IPS-NIHi11 (cell line): ENCODE results near the gene DENND5A.
A peak's percentile ranks its signal among the peaks of the same experiment; 100 is the strongest.

Source experiments
- DNase-seq: peaks from one replicate; pipeline ENCODE4 v3.0.0; 2012; ENCODE audit warnings: mixed read lengths, low spot score

Gene DENND5A

DNA sequence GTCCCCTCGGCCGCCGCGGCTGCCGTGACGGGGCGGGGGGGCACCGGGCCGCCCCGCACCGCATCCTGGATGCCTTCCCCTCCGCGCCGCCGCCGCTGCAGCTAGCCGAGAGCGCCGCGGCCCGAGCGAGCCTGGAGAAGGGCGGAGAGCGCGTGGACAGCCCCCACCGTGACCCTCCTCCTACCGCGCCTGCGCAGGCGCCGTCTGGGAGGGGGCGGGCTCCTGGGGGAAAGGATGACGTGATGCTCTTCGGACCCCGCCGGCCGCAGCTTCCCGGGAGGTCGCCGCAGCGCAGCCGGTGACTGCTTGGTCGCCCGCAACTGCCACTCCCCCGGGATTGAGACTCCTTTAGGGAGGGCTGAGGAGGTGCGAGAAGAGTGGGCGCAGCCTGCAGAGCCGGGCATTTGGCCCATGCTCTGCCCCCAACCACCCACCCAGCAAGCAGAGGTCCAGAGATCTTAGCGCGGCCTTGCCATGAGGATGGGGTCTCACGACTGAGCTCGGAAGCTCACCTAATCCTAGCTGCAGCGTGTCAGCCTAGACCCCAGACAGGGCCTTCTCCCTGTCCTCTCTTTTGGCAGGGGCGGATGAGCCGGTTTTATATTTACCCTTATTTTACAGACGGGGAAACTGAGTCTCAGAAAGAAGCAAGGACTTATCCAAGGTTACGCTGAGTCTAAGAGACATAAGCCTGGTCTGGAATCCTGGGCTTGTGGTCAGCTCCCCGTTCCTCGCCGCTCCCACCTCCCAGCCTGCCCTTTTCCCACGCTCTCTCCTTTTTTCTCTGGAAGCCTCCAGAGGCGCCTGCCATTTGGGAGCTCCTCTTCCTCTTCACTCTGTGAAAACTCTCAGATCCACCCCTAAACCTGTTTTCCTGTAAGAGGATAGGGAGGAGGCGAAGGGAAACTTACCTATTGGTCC lies at the start of gene DENND5A:
Gene DENND5A (minus strand): TSS at position 140 of the 921 bp plus-strand sequence. CDS start 281 bp downstream, outside the sequence.
- DNase-seq, result peak; percentile 99

DNA sequence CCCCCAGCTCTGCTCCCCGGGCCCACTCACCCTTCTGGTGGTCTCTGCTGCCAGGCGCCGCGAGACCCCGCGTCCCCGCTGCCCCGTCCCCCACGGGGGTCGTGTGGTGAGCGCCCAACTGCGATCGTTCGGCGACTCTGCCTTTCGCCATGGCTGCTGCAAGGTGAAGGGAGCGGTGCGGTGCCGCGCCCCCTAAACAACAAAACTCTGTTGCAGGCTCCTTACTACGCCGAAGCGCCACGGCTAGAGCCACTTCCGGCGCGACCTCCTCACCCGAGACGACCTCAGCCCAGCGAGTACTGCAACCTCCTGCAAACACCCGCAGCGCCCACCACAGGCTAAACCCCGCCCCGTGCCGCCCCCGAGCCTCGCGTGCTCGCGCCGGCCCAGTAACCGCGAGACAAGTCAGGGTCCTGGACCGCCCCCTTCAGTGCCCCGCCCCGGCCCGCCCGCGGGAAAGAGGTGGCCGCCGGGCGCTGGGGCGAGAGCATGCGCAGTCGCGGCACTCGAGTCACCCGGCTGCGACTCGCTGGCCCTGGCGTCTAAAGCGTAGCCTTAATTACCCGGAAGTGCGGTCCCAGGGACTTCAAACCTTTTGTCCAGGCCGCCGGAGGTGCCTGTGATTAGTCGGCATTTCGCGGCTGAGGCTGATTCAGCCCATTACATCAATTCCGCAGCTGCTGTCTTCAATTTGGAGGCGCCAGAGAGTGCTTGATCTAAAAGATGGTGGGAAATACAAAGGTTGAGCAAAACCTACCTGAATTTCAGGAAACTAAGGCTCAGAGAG lies 49.3 kb upstream of the DENND5A start, which contains the start of gene TMEM41B:
Gene TMEM41B (minus strand): TSS at position 303 of the 787 bp plus-strand sequence. CDS start 152 bp downstream, at position 151.
- DNase-seq, result peak; percentile 99

DNA sequence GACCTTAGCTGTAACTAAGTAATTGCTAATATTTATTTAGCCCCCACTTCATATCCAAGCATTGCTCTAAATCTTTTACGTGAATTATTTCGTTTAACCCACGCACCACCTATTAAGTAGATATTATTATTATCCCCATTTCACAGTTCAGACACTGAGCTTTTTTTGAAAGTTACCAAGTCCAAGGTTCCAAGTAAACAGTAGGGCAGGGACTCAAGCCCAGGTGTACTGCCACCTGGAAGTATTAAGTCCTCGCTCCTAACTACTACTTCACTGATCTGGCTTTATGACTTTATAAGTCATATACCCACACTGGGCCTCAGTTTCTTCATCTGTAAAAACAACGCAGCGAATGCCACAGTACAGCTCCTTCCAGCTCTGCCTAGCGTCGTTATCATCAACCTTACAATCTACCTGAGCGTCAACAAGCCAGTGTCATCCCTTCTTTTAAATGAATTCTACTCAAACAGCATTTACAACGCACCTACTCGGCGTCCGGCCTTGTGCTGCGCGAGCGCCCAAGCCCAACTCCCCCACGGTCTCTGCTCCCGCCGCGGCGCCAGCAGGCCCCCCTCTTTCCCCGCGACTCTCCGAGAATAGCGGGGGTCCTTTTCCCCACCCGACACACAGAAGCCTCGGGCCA lies 48.6 kb upstream of the DENND5A start:
- no peak for DNase-seq

DNA sequence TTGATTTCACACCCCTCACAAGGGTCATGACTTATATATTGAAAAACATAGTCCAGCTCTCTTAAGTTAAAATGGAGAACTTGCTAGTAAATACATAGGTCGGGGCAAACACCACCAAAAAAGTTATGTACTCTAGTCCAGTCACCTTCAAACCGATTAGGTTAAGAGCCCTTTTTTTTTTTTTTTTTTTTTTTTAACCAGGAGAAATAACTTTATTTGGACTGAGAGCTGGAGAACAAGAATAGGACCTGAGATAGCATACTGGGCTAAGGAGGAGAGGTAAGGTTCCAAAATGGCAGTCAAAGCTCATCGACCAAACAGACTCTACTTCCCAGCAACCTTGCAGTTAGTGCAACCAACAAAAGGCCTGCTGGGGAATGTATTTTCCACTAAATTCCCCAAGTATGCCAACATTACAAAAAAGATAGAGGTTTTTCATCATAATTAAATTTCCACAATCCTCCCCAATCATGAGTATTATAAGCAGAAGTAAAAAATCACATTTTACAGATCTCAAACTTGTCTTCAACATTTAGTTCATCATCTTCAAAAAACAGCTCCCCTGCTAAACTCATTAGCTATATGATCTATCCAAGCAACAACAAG lies 45.4 kb upstream of the DENND5A start:
- DNase-seq, result no peak

DNA sequence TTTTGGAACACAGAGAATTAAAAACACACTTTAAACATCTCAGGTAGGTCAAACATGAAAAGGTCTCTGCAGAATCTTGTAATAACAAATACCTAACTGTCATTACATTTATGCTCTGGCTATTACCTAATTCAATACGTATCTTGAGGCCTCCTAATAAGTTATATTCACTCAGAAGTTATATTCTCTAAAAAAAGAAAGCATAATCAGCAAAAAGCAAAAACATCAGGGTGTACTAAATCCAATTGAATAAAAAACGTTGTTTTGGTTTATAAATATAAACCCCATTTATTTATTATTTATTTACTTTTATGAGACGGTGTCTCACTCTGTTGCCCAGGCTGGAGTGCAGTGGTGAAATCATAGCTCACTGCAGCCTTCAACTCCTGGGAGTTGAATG lies 39.0 kb upstream of the DENND5A start:
- DNase-seq, result no peak

DNA sequence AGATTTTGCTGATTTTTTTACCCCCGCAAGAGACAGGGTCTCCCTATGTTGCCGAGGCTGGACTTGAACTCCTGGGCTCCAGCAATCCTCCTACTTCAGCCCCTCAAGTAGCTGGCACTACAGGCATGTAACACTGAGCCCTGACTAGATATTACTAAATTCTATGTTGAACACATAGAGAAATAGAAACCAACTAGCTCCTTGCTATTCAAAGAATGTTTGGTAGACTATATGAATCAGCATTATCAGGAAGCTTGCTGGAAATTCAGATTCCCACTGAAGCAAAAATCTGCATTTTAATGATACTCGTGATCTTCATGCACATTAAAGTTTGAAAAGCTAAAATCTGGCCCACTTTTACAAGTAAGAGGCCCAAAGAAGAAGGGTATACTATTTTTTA lies 37.3 kb upstream of the DENND5A start:
- no peak for DNase-seq

DNA sequence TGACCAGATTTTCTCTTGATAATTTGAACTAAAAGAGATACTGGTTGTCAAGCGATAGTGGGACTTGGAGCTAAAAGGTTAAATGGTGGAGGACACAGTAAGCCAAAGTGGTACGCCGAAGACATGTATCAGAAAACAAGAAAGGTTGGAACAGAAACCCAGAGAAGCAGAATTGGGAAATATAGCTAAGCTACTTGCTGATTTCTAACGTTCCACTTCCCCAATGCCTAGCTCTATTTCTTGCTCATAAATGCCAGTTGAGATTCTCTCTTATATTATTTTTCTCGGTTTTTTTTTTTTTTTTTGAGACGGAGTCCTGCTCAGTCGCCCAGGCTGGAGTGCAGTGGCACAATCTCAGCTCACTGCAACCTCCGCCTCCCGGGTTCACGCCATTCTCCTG lies 36.6 kb upstream of the DENND5A start:
- DNase-seq, result no peak

DNA sequence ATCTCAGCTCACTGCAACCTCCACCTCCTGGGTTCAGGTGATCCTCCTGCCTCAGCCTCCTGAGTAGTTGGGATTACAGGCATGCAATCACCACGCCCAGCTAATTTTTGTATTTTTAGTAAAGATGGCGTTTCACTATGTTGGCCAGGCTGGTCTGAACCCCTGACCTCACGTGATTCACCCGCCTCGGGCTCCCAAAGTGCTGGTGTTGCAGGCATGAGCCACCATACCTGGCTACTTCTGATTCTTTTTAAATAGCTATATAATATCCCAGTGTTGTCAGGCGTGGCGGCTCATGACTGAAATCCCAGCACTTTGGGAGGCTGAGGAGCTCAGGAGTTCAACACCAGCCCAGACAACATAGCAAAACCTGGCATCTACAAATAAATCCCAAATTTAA lies 28.5 kb upstream of the DENND5A start:
- no peak for DNase-seq

DNA sequence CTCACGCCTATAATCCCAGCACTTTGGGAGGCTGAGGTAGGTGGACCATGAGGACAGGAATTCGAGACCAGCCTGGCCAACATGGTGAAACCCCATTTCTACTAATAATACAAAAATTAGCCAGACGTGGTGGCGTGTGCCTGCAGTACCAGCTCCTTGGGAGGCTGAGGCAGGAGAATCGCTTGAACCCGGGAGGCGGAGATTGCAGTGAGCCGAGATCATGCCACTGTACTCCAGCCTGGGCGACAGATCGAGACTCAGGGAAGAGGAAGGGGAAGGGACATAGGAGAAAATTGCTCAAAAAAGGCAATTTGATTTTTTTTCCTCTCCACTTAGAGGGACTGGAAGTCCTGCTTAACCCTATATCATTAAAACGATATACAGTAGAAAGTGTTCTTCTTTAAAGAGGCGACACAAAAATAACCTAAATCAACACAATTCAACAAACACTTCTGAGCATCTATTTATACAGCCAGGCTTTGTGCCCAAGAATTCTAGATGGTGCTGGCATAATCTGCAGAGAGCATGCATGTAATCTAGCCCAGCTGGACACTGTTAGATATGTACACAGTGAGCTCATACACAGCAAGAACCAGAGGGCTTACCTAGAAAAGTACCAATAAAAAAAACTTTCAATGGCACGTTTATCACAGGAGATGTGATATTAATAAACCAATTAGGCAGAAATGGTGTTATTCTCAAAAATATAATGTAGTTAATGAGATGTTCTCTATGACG lies 20.9 kb upstream of the DENND5A start:
- no peak for DNase-seq

DNA sequence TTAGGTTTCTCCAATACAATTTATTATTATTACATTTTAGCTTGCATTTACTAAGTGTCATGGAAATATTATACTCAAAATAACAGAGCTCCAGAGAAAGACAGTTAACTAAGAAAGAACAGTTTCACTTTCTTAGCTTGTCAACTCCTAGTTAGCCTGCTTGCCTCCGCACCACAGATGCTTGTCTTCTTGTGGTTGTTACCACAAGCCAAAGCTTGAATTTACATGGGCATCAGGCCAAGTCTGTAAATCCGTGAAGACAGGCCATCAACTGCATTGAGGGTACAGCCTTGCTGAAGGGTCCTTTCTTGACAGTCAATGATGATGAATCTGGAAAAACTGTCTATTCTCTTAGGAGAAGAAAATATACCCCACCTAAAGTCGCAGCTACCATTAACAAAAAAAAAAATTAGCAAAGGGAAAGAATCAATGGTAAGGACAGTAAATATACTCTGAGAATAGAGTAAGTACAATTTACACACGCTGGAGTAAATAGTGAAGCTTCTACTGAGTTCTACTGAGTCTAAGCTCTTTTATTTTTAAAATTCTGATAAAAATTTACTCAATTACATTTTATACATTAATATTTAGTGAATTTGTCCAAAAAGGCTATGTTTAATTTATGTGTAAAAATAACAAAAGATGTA lies 15.6 kb upstream of the DENND5A start:
- no peak for DNase-seq

DNA sequence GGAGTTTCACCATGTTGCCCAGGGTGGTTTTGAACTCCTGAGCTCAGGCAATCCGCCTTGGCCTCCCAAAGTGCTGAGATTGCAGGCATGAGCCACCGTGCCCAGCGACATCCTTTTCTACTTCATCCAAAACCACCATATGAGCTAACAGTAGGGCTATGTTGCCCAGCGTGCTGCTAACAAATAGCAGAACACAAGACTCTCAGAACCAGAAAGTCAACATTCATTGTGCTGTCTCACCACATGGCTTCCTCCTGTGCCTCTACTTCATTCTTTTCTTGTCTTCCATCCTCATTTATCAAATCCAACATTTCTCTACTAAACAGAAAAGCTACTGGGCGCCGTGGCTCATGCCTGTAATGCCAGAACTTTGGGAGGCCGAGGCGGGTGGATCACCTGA lies 12.0 kb upstream of the DENND5A start:
- DNase-seq, result no peak

DNA sequence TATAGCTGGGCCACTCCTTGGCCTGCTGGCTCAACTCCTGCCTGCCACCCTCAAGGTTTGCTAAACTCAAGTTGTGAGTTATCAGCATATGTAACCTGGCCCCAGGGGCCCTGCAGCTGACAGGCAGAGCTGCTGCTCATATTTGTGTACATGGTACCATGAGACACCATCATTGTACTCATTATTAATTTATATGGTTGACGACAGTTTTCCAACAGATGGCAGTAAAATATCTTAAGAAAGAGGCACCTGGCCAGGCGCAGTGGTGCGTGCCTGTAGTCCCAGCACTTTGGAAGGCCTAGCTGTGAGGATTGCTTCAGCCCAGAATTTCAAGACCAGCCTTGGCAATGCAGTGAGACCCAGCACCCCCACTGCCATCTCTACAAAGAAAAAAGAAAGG lies 11.4 kb upstream of the DENND5A start:
- DNase-seq, result no peak

DNA sequence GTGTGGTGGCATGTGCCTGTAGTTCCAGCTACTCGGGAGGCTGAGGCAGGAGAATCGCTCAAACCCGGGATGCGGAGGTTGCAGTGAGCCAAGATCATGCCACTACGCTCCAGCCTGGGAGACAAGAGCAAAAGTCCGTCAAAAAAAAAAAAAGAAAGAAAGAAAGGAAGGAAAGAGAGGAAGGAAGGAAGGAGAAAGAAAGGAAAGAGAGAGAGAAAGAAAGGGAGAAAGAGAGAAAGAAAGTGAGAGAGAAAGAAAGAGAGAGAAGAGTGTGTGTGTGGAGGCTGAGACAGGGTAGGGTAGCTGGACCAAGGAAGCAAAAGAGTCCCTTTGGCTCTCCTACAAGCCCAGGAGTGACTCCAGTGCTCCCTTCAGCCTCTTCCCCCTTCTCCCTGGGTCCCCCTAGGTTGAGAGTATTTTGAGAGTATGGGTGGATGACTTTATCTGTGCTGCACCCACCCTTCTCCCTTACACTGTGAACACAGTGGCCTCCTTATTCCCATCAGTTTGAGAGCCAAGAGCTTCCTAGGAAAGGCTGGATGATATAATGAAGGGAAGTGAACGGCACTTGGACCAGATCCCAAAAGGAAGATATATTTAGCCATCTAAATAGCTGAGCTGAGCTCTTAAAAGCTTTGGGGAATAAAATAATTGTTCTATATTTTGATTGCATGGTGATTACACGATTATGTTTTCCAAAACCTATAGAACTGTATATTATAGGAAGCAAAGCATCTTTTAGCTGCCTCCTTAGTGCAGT lies 9.5 kb upstream of the DENND5A start:
- DNase-seq, result no peak

DNA sequence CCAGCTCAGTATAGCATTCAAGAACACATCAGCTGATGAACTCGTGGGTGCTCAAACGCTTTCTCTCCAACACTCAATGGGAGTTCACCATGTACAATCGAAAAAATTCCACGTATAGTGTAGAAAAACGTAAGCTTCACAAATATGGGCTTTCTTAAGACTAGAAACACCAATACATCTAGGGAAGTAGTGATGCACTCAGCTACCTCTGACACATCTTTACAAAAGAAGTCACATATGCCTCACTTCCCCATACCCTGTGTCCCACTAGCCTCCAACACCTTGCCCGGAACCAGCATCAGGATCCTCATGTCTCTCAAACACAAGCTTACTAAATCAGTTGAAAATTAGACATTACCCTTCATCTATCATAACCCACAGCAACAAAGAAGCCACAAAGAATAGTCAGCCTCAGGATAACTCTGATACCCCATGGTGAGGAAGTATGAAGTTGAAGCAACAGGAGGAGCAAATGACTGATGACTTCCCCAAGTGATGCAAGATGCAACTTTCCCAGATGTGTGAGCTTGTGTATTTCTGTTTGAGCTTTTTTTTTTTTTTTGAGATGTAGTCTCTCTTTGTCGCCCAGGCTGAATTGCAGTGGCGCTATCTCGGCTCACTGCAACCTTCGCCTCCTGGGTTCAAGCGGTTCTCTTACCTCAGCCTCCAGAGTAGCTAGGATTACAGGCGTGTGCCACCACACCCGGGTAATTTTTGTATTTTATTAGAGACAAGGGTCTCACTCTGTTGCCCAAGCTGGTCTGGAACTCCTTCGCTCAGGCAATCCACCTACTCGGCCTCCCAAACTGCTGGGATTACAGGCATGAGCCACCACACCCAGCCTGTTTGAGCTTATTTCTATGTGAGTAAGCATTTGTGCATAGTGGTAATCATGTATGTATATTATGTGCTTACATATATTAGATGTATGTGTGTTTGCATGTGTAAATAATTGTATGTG lies 8.5 kb upstream of the DENND5A start:
- no peak for DNase-seq

DNA sequence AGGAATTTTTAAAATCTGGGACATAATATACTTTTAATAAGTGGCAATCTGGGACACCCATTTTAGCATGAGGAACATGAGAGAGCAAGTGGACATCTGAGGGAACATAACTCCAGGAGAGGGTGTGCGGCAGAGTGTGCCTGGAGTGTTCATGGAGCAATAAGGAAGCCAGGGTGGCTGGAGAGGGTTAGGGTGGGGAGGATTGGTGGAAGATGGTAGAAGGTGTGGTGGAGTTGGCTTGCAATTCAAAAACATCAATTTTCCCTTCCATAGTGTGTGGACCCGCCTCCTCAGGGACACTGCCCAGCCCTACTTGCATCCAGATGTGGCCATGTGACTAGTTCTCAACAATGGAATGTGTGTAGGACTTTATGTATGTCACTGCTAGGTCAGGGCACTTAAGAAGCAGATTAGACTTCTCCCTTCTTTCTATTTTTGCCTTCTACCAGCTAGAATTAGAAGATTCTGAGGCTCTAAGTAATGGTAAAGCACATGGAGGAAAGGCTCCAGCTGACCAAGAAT lies 4.4 kb upstream of the DENND5A start:
- DNase-seq, result no peak

DNA sequence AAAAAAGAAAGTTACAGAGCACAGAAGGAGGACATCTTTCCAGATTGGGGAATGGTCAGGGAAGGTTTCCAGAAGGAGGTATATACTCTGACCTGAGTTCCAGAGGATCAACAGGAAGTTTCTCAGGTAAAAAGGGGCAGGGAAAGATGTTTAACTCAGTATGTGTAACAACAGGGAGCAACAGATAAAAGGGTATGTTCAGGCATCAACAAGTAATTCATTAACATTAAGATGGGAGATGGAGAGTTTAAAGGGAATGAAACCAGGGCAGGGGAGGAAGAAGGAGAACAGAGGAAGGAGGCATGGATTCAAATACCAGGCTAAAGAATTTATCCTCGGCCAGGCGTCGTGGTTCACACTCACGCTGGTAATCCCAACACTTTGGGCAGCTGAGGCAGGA lies 2.5 kb upstream of the DENND5A start:
- DNase-seq, result no peak

DNA sequence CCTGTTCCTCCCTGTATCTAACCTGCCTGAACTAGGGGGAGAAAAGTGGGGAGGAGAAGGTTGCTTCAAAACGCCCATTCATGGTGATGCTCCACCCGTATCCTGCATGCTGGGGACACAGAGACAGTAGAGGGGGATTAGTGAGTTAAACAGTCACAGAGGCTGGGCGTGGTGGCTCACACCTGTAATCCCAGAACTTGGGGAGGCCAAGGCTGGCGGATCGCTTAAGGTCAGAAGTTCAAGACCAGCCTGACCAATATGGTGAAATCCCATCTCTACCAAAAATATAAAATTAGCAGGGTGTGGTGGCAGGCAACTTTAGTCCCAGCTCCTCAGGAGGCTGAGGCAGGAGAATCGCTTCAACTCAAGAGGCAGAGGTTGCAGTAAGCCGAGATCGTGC lies 1.8 kb upstream of the DENND5A start:
- DNase-seq, result no peak

DNA sequence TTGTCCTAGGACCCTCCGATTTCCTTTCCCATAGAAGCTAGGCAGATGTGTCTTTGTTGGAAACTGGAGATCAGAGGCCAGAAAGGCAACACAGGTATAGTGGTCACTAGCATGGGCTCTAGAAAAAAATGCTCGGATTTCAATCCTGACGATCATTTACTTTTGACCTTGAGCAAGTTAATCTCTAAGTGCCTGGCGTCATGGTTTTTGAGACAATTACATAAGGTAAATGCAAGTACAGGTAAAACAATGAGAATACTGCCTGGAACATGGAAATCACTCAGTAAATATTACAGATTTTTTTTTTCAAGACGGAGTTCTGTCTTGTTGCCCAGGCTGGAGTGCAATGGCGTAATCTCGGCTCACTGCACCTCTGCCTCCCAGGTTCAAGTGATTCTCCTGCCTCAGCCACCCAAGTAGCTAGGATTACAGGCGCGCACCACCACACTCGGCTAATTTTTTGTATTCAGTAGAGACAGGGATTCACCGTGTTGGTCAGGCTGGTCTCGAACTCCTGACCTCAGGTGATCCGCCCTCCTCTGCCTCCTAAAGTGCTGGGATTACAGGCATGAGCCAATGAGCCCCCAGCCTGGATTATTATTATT lies 1.1 kb upstream of the DENND5A start:
- DNase-seq, result no peak
